KG1 (cell line): ENCODE measurements around the gene SMIM5.
A peak's percentile ranks its signal among the peaks of the same experiment; 100 is the strongest.

Experiments
- DNase-seq: peaks from one replicate; lab custom pipeline; 2025; lab: John Stamatoyannopoulos, UW

Gene SMIM5

DNA sequence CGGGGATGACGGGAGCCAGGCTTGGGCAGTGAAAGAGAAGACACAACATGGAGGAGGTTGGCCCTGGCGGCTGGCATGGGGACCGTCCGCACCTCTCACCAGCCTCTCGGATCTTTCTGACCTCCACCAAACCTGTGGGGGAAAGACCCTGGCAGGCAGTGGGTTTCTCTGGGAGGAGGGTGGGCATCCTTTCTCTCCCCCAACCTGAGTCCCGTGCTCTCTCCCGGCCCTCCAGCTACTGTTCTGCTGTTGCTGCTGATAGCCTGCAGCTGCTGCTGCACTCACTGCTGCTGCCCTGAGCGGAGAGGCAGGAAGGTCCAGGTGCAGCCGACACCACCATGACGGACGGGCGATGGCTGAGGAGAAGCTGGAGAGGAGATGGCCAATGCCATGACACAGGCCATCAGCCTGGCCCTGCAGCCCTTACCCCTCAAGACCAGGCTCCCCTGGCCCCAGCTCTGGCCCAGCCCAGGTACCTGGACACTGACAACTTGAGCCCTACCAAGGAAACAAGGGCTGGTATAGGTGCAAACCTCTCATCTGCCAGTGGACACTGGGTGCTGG, 7.4 kb downstream of the SMIM5 start:
- DNase-seq: no peak

GRCh38 chr17:75641343-75641742, 8.1 kb downstream of the SMIM5 start:
- no peak for DNase-seq

GRCh38 chr17:75642182-75642783, 9.0 kb downstream of the SMIM5 start:
- no peak for DNase-seq

DNA sequence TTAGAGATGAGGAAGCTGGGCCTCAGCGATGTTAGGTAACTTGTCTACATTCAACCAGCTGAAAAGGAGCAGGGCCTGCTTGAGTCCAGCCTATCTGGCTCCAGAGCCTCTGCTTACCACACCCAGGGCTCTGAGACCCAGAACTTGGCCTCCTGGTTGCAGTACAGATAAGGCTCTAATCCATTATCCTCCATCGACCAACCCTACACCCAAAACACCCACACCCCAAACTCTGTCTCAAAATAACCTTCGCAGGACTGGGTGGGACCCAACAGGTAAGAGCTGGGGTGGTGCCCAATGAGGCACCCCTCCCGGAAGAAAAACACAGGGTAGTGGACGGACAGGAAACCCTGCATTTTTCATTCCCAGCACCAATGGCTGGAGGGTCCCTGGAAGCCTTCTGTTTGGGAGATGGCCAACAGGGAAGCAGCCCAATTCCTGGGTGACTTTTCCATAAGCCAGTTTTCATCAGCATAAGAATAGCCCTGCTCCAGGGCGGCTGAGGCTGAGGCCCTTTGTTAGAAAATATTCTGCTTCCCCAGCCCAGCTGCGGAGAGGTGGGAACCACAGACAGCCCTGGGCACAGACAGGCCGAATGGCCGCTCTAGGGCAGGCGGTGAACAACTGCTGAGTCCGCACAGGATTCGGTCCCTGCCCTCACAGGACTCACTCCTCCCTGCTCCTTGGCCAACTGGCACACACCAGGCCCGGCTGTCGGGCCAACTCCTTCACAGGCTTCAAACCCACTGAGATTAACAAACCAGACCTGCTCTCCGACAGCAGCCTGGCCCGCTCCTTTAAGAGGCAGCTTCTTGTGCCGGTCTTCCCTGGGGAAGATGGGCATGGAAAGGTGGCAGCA, 9.8 kb downstream of the SMIM5 start:
- DNase-seq: no peak

DNA sequence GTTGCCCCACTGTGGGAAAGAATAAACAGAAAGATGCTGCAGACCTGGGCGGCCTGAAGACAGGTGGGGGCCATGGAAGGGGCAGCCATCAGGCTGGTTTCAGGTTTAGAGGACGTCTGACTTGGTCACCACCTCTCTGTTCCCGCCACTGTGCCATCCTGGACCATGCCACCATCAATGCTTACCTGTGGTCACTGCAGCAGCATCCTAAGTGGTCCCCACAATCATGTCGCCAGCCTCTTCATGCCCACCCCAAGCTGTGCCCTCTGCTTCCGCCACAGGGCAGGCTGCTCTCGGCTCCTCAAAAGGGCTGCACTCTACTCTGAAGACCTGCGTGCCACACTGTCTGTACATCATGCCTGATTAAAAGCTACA, 10.4 kb downstream of the SMIM5 start:
- DNase-seq: no peak

DNA sequence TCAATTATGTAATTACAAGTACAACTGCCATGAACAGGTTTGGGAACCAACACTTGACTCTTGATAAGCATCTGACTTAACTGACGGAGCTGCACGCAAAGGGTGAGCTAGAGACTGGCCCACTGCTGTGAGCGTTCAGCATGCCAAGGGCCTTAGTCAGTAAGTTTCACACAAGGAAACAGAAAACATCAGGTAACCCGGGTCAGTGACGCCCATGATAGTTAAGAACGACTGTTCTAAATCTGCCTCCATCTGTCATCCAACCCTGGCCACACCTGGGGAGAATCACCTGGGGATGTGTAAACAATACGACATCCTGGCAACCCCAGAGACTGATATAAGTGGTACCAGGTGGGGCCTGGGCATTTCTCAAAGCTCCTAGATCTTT, 12.3 kb downstream of the SMIM5 start:
- DNase-seq: no peak

DNA sequence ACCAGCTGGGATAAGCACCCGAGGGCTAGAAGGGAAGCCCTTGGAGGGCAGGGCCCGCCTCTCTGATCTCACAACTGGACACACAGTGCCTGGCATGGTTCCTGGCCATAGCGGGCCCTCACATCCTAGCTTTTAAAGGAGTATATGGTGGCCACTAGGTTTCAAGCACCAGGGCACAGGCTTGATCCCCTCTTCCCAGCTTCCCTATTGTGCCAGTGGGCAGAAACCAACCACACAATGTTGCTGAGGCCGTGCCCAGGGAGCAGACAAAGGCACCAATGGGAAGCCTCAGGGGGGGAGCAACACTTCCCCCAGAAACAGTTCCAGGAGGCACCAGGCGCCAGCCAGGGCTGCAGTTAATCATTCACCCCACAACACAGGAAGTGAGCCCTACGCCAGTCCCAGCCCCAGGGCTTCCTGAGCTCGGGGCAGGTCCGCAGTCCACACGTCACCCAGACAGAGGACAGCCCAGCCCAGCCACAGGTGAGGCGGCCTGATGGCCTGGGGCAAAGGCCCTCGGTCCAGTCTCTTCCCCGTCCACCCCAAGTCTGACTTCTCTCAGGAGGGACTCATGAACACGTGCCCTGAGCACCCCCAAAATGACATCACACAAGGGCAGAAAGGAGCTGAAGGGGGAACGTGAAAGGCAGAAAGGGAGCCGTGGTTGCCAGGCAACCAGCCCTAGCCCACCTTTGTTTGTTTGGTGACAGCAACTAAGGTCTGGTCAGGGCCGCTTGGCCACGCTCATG, 12.8 kb downstream of the SMIM5 start:
- DNase-seq: peak; percentile 31

GRCh38 chr17:75646638-75646992, 13.4 kb downstream of the SMIM5 start:
- no peak for DNase-seq

DNA sequence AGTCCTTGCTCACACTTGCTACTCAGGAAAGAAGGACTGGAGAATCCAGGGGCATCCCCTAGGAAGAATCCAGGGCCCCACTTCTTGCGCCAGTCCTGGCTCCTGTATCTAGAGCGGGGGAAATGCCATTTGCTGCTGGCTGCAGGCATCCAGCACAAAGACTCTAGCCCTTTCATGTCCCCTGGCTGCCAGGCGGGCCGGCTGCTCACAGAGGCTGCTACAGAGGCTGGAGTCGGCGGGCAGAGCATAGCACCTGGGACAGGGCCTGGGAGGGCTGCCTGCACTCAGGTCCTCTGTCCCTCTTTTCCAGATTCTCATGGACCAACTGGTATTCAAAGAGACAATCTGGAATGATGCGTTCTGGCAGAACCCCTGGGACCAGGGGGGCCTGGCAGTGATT, 13.8 kb downstream of the SMIM5 start:
- DNase-seq: no peak

DNA sequence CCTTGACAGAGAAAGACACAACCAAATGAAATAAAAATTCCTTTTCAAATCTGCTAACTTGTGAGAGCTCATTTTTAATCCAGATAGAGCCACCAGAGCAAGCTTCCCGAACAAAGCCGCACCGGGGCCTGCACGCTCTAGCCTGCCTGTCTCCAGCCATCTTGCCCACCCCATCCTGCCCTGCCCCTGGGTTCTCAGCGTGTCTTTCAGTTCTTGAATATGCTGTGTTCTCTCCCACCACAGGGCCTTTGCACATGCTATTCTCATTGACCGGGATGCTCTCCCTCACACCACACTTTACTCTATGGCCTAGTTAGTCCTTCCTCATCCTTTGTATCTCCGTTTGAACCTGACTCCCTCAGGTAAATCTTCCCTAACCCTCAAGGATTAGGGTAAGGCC, 14.7 kb downstream of the SMIM5 start:
- no peak for DNase-seq

DNA sequence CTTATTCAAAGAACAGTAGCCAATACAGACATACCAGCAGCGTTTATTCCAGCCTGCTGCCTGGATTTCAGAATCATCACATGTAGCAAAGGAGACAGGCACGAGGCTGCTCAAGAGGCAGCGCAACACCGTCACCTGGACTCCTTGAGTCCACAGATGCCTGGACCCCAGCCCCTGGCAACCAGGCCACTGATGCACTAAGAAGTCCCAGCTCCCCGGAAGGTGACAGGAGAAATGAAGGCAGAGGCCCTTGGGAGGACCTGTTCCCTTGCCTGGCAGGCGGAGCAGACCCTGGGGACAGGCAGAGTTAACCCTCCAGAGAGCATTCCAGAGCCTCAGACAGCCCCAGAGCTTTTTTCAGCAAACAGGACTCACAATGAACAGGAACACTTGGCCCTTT, 16.5 kb downstream of the SMIM5 start:
- DNase-seq: no peak

- DNase-seq: no peak
These were observed 17.6 kb downstream of the SMIM5 start for GRCh38 chr17:75650874-75651273.

DNA sequence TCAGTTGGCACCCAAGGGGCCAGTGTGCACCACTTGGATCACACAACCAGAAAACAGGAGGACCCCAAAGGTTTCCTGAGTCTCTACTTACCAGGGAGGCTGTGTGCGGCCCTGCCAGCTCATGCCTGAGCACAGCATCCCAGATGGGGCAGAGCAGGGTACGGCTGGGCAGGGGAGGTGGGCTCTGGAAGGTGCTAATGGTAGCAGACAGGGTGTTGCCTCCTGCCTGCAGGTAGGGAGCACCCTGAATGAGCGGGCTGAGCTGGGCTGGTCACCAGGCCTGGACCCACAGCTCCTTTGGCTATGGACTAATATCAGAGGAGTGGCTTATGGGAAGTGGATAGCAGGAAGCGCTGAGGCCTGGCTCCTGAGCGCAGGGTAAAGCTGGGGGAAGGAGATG, 19.1 kb downstream of the SMIM5 start:
- DNase-seq: no peak

- peak; percentile 9 for DNase-seq
These were observed 19.8 kb downstream of the SMIM5 start for GRCh38 chr17:75652934-75653549.

DNA sequence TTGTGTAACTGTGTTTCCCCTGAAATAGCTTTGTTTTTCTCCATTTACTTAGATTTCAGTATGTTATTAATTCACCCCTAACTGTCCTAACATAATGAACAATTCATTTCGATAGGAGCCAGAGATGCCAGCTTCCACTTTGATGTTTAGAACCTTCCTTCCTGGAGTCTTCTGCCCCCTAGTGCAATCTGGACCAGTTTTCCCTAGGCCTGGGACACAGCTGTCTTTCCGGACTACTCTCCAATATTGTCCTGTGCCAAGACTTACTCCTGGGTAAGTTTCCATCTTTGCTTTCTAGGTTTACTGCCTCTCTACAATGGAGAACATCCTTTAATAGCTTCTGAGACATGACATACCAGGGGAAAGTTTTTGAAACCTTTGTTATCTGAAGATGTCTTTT, 20.9 kb downstream of the SMIM5 start:
- no peak for DNase-seq

- no peak for DNase-seq
These were observed 25.0 kb downstream of the SMIM5 start for GRCh38 chr17:75658237-75658636.

DNA sequence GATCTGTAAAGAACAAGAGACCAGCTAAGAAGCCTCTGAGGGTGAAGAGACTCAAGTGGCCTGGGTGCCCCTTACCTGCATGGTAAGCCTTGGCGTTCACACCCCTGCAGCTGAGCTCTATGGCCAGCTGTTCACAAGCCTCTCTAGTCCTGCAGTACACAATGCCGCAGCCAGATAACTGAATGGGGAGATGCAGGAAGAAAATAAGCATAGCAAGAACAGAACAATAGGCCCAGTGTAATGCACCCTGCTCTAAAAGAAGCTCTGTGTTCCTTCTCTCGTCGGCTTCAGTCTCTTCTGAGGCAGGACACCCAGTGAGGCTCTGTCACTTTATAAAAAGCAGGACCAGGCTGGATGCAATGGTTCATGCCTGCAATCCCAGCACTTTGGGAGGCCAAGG, 28.3 kb downstream of the SMIM5 start:
- no peak for DNase-seq

GRCh38 chr17:75662511-75662910, 29.3 kb downstream of the SMIM5 start:
- no peak for DNase-seq

GRCh38 chr17:75664099-75664549, 30.9 kb downstream of the SMIM5 start:
- no peak for DNase-seq

DNA sequence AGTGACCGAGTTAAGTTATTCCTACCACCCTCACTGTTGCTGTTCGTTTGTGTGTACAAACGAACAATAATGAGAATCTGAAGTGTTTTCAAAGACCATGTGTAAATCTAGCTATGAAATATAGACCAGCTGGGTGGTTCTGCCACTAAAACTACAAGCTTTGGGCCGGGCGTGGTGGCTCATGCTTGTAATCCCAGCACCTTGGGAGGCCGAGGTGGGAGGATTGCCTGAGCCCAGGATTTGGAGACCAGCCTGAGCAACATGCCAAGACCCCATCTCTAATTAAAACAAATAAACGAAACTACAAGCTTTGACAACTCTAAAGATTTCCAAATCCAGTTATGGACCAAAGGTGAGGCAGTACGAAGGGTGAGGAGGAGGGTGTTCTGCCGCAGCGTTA, 32.7 kb downstream of the SMIM5 start:
- no peak for DNase-seq

DNA sequence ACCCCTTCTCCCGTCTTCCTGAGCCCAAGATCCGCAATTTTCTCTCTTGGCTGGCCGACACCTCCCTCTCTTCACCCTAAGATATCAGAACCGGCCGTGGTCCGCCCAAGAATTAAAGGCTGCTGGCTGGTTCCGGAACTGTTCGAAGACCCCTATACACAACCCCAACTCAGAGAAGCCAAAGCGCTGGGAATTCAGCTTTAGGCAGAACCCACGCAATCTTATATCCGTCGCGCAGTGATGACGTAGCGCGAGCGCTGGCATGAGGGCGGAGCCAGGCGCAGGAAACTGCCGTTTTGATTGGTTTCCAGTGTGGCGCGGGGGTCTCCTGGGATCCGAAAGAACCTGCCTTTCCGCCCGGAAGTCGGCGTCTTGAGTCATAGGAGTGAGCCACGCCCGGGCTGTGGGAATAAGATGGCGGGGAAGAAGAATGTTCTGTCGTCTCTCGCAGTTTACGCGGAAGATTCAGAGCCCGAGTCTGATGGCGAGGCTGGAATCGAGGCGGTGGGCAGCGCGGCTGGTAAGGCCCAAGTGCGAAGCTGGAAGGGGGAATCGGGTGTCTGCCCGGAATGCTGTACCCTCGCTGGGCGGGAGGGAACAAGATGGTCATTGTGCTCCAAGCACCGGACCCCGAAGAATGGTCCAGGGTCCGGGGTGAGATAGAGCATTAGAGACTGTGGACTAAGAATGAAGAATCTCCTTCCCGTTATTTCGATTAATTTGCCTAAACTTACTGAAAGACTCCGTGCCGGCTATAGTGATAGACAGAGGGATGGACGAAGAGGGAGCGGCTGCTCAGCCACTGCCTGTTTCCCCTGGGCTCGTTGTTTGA, 33.9 kb downstream of the SMIM5 start, which contains the start of the genes RECQL5 and SAP30BP:
Gene RECQL5, minus strand, starts transcription at position 196 of the 832 bp plus-strand sequence. CDS start 597 bp downstream, outside the sequence.
Gene SAP30BP, plus strand, starts transcription at position 380 of the 832 bp plus-strand sequence. Its CDS starts 35 bp downstream, at position 415.
- peak; percentile 93 for DNase-seq
